HG03196 (cell line): ENCODE data around the gene OSBPL1A.

Source experiments
- ATAC-seq: cut with Tn5 transposase; IDR thresholded peaks from one replicate; pipeline ENCODE4 v1.9.1; 2021; ENCODE audit not compliant: unreplicated experiment

OSBPL1A gene

GRCh38 chr18:24230766-24231165 is 166.9 kb downstream of the OSBPL1A start:
- no peak for ATAC-seq

DNA sequence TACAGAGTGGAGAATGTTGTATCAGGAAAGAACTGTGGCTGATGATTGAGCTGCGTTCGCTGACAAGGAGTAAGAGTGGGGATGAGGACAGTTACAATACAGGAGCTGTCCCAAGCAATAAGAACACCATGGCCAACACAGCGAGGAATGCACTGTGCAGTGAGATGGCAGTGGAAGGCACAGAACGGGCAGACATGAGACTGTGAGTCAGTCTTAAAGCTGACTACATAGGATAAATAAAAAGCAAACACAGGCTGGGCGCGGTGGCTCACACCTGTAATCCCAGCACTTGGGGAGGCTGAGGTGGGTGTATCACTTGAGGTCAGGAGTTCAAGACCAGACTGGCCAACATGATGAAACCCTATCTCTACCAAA is 169.0 kb downstream of the OSBPL1A start:
- no peak for ATAC-seq

- no peak for ATAC-seq
These were observed 169.5 kb downstream of the OSBPL1A start for GRCh38 chr18:24227977-24228666.

DNA sequence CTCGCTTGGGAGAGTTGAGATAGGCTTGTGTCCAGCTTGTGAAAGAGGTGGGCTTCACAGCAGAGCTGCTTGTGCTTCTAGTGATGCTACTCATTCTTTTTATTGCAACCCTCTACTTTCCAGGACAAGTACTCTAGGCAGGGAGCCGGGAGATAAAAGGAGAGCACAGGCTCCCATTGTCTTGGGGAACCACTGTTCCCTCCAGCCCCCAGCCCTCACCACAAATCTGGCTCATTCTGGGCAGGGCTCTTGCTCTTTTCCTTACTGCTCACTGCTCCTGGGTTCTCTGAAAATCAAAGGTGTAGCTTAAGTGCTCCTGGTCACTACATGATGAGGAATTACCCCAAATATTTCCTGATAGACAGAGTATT is 177.3 kb downstream of the OSBPL1A start:
- no peak for ATAC-seq

DNA sequence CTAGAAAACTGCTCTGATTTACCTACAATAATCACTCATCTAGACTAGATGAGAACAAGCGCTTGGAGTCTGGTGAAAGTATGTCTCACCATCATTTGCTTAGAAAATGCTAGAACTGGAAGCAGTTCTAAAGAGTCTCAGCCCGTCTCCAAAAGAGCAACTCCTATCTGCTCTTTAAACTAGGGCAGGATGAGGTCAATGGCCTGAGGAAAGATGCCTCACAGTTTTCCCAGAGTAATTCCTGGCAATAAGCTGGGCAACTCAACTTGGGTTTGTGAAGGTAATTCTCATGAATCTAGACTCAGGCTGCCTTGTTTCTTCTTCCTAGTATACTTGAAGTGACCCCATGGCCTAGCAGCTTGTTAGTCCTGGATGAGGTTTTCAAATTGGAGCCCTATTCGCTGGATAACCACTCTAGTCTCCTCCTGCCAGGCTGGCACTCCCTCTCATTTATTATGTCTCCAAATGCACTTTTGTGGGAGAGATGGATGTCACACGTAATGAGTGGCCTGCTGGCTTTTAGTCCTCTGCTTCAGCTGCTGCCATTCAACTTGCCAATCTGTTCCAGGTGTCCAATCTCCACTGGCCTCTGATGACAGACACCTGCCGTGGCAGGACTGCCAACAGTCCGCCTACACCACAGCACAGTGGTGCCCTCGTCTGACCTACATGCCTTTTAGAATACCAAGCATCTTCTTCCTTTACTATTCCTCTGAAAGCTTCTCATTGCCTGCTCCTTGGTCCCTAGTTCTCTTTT is 177.9 kb downstream of the OSBPL1A start:
- ATAC-seq = no peak

- no peak for ATAC-seq
These were observed 182.7 kb downstream of the OSBPL1A start for GRCh38 chr18:24214913-24215312.

DNA sequence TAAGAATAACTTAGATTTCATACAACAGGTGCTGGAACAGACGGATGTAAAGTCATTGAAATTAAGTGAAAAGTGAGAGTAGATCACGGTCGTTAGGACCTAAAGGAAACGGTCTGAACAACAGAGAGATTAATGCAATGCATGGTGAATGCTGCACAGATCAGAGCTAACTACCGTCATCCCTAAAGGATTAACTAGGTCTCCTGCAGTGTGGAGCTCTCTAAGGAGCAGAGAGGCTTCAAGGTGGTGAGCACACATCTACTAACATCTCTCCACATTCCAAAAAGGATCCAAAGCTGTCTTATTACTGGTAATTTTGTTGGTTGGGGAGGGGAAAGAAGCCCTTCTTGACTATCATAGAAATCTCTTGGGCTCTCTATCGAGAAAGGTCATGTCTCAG is 183.5 kb downstream of the OSBPL1A start:
- ATAC-seq = no peak

DNA sequence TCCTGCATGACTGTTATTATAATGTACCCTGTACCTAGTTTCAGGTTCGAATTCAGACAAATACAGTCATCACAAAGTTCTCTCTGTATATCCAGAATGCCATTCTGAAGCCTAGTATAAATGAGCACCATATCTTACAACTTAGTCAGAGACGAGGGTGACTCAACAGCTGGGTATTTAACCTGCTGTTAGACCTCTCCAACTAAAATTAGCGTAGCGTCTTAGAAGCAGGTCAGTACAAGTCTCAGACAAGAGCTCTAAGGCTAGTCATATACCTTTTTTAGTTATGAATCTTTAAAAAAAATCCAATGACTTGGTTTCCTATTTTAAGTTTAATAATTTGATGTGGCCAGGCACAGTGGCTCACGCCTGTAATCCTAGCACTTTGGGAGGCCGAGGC is 184.7 kb downstream of the OSBPL1A start:
- no peak for ATAC-seq

GRCh38 chr18:24209558-24209957 is 188.1 kb downstream of the OSBPL1A start:
- ATAC-seq = no peak

GRCh38 chr18:24208270-24209035 is 189.2 kb downstream of the OSBPL1A start:
- no peak for ATAC-seq

- ATAC-seq = no peak
These were observed 192.7 kb downstream of the OSBPL1A start for GRCh38 chr18:24204904-24205303.

GRCh38 chr18:24201699-24202687 is 195.6 kb downstream of the OSBPL1A start:
- ATAC-seq = no peak

GRCh38 chr18:24200494-24201290 is 196.9 kb downstream of the OSBPL1A start:
- ATAC-seq = no peak

DNA sequence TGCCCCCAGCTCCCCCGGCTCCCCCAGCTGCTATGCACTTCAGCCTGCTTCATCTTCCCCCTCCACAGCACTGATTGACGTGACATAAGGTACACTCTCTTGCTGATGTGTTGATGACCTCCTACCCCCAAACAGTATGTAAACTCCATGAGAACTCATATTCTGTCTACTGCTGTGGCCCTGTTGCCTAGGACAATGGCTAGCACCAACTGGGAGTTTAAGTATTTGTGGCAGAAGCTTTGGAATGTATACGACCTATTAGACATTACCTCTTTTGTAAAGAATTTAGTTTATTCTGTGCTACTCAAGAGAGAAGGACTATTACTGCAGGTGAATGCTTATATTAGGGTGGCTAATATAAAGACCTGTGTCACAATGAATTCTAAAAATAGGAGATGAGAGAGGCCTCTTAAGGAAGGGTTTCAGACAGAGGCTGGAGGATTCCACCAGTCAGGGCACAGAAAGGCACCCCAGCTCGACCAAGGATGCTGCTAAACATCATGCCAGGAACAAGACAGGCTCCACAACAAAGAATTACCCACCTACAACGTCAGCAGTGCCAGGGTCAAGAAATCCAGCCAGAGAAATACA is 198.2 kb downstream of the OSBPL1A start:
- ATAC-seq = no peak

GRCh38 chr18:24198461-24198860 is 199.2 kb downstream of the OSBPL1A start:
- ATAC-seq = no peak

- ATAC-seq = no peak
These were observed 200.2 kb downstream of the OSBPL1A start for GRCh38 chr18:24197412-24197811.

DNA sequence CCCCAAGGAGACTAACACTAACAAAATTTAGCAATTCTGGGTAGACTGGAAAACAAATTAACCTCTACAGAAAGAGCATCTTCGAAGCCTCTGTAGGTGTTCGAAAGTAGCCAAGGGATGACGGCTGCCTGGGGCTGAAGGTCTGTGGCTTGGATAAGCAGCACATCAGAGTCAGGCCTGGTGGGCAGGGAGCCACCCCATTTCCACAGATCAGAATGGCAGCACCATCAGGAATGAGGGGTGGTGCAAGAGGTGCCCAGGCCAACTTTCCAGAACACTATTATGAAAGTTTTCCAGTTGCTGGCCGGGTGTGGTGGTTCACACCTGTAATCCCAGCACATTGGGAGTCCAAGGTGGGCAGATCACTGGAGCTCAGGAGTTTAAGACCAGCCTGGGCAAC is 200.9 kb downstream of the OSBPL1A start:
- ATAC-seq = no peak

DNA sequence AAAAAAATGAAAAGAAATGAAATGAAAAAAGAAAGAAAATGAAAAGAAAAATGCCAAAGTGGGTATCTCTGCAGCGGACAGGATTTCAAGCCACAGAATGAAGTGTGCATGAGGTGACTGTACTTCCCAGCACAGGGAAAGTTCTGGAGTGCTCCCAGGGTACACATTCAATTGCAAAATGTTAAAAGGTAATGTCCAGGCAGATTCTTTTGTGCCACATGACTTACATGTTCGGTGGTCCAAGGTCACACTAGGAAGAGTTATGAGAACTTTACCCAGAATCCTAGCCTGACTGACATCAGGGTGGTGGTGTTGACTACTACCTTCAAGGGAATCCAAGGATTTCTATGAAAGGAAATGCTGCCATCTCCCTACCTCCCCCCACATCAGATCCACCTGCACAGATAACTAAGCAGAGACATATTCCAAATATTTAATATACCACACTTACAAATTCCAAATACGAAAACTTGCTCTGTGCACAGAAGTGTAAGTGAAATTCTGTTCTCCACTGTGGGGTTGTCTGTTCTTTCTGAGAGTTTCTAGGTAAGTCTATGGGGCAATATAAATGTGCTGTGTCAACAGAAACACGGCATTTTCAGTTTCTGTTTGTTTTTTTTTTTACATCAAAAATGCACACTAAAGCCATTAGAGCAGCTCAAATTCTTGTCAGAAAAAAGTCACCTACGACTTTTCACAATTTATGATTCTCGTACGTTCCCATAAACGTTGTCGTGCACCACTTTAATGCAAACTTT is 202.1 kb downstream of the OSBPL1A start:
- no peak for ATAC-seq

DNA sequence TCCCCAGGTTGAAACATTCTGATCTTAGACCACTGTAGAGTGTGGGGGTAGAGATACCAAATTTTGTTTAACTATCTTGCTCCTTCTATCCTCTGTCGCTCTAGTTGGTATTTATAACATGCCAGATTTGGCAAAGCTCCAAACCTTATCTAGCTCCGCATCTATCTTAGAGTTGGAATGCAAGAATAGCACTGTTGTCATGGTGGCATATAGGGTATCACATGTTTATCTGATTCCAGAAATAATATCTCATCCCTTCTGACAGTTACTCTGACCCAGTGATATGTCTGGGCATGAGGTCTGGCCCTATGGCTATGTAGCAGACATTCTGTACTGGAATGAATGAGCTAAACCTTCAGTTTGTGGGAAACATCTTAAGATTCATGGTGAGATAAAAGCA is 207.0 kb downstream of the OSBPL1A start:
- ATAC-seq = no peak
